HCT116 (cell line): ENCODE measurements around the gene CSNK2A2.

Experiments used
- ATF3 ChIP-seq: IDR thresholded peaks from 2 replicates; pipeline ENCODE4 v1.6.1; 2012
- CEBPB ChIP-seq: IDR thresholded peaks from 2 replicates; pipeline ENCODE4 v1.6.1; 2012; ENCODE audit warnings: low read depth
- CTCF ChIP-seq, 3 experiments: fragments of 200-600 bp in 1 of 3; sonication (generic) in 1 of 3; IDR thresholded peaks in 2 of 3; conservative IDR thresholded peaks in 1 of 3; 2 replicates each; pipeline ENCODE4 v1.5.1; 2012 to 2017; ENCODE audit warnings: low read depth in 2 of 3, low read length in 2 of 3, antibody characterized with exemption in 1 of 3, borderline replicate concordance in 1 of 3, control low read depth in 1 of 3, mild to moderate bottlenecking in 1 of 3, mixed read lengths in 1 of 3, mixed run types in 1 of 3, moderate library complexity in 1 of 3; ENCODE audit not compliant: insufficient read depth in 1 of 3
- EZH2 ChIP-seq: fragments of 200-600 bp; sonication (generic); IDR thresholded peaks from 2 replicates; pipeline ENCODE4 v1.6.1; 2017; ENCODE audit warnings: antibody characterized with exemption, mixed run types
- EZH2phosphoT487 ChIP-seq: fragments of 200-600 bp; IDR thresholded peaks from 2 replicates; pipeline ENCODE4 v1.6.1; 2018; ENCODE audit warnings: antibody characterized with exemption, borderline replicate concordance
- POLR2A ChIP-seq: IDR thresholded peaks from 2 replicates; pipeline ENCODE4 v1.7.0; 2011; ENCODE audit warnings: borderline replicate concordance; ENCODE audit not compliant: insufficient read depth, insufficient read length; ENCODE audit errors: extremely low read depth
- POLR2AphosphoS5 ChIP-seq: IDR thresholded peaks from 2 replicates; pipeline ENCODE4 v1.6.1; 2011; ENCODE audit warnings: mild to moderate bottlenecking, low read depth, low read length, moderate library complexity
- REST ChIP-seq: IDR thresholded peaks from 2 replicates; pipeline ENCODE4 v1.6.1; 2012; ENCODE audit warnings: low read depth
- SP1 ChIP-seq: IDR thresholded peaks from 2 replicates; pipeline ENCODE4 v1.6.1; 2012; ENCODE audit warnings: low read depth
- SRF ChIP-seq: IDR thresholded peaks from 2 replicates; pipeline ENCODE4 v1.6.1; 2012; ENCODE audit warnings: low read depth
- TCF7L2 ChIP-seq: IDR thresholded peaks from 2 replicates; pipeline ENCODE4 v1.7.0; 2011; ENCODE audit warnings: borderline replicate concordance, inconsistent platforms; ENCODE audit not compliant: insufficient read depth, insufficient read length; ENCODE audit errors: extremely low read depth
- YY1 ChIP-seq: IDR thresholded peaks from 2 replicates; pipeline ENCODE4 v1.6.1; 2011; ENCODE audit warnings: low read length, low read depth, moderate library complexity, mild to moderate bottlenecking; ENCODE audit not compliant: insufficient replicate concordance; ENCODE audit errors: extremely low read depth
- ZFX ChIP-seq: fragments of 450-650 bp; IDR thresholded peaks from 2 replicates; pipeline ENCODE4 v1.6.1; 2017
- ZNF274 ChIP-seq: fragments of 200-500 bp; sonication (Bioruptor generic); IDR thresholded peaks from 2 replicates; pipeline ENCODE4 v1.6.1; 2014; ENCODE audit warnings: mild to moderate bottlenecking, low read depth, low read length, inconsistent platforms

GRCh38 chr16:58111302-58111627 is 86.6 kb downstream of the CSNK2A2 start:
- no peak for TF ChIP-seq SRF
- no peak for TF ChIP-seq CTCF (IDR thresholded peaks at IDR 0.05 in 2 of 3, conservative IDR thresholded peaks at IDR 0.05 in 1 of 3; ENCODE audit: borderline replicate concordance in 1 of 3, insufficient read depth in 1 of 3, low read depth in 2 of 3, low read length in 2 of 3)
- TF ChIP-seq SP1: no peak
- no peak for TF ChIP-seq REST
- TF ChIP-seq EZH2phosphoT487: no peak
- TF ChIP-seq POLR2AphosphoS5: no peak
- TF ChIP-seq ATF3: no peak
- no peak for TF ChIP-seq EZH2
- no peak for TF ChIP-seq POLR2A
- TF ChIP-seq TCF7L2: no peak
- no peak for TF ChIP-seq CEBPB
- TF ChIP-seq YY1: no peak
- no peak for TF ChIP-seq ZFX
- no peak for TF ChIP-seq ZNF274
